OCI-LY3 (cell line): ENCODE measurements around the gene UFC1.

Experiments used
- EZH2phosphoT487 ChIP-seq: fragments of 200-600 bp; shearing (Covaris generic); IDR thresholded peaks from 2 replicates; pipeline ENCODE4 v1.6.1; 2018; ENCODE audit warnings: antibody characterized with exemption, mixed run types, low read depth
- TF ChIP-seq, protein P1 (sequence below): fragments of 200-600, 300-600 bp; sonication (generic); IDR thresholded peaks from 2 replicates; pipeline ENCODE4 v1.5.1; 2014; ENCODE audit warnings: antibody characterized with exemption, low read length, low read depth

DNA sequence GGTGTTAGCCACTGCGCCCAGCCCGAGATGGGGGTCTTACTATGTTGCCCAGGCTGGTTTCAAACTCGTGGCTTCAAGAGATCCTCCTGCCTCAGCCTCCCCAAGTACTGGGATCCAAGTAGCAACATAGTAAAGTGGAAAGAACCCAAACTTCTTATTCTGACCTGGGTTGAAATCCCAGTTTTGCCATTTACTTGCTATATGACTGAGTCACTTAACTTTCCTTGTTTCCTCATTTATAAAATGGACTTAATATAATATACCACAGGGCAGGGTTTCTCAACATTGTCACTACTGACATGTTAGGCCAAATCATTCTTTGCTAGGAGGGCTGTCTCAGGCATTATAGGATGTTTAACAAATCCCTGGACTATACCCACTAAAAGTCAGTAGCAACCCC is 42.7 kb upstream of the UFC1 start:
- TF ChIP-seq, protein P1, sequence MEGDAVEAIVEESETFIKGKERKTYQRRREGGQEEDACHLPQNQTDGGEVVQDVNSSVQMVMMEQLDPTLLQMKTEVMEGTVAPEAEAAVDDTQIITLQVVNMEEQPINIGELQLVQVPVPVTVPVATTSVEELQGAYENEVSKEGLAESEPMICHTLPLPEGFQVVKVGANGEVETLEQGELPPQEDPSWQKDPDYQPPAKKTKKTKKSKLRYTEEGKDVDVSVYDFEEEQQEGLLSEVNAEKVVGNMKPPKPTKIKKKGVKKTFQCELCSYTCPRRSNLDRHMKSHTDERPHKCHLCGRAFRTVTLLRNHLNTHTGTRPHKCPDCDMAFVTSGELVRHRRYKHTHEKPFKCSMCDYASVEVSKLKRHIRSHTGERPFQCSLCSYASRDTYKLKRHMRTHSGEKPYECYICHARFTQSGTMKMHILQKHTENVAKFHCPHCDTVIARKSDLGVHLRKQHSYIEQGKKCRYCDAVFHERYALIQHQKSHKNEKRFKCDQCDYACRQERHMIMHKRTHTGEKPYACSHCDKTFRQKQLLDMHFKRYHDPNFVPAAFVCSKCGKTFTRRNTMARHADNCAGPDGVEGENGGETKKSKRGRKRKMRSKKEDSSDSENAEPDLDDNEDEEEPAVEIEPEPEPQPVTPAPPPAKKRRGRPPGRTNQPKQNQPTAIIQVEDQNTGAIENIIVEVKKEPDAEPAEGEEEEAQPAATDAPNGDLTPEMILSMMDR, result no peak
- no peak for TF ChIP-seq EZH2phosphoT487
